Duodenal mucosa (tissue), 2 donors: ENCODE results near the gene LSS.
A peak's percentile ranks its signal among the peaks of the same experiment; 100 is the strongest.

Experiments used
- H3K27ac ChIP-seq: one replicate; pipeline ENCODE4 v1.7.0; 2013; ENCODE audit warnings: low read depth, low read length
- H3K27me3 ChIP-seq, 2 donors: one replicate each; pipeline ENCODE4 v1.7.0; 2013; ENCODE audit warnings: low read length in 2 of 2, control low read depth in 1 of 2; ENCODE audit not compliant: insufficient read depth in 2 of 2, control insufficient read depth in 1 of 2
- H3K36me3 ChIP-seq, 2 donors: one replicate each; pipeline ENCODE4 v1.7.0; 2013; ENCODE audit warnings: low read length in 2 of 2, control low read depth in 1 of 2; ENCODE audit not compliant: insufficient read depth in 2 of 2, control insufficient read depth in 1 of 2
- H3K4me1 ChIP-seq, 2 donors: one replicate each; pipeline ENCODE4 v1.7.0; 2013; ENCODE audit warnings: low read length in 2 of 2, control low read depth in 1 of 2; ENCODE audit not compliant: insufficient read depth in 2 of 2, control insufficient read depth in 1 of 2
- H3K4me3 ChIP-seq, 2 donors: one replicate each; pipeline ENCODE4 v1.7.0; 2013; ENCODE audit warnings: low read length in 2 of 2, low read depth in 1 of 2
- H3K9ac ChIP-seq, 2 donors: one replicate each; pipeline ENCODE4 v1.7.0; 2013; ENCODE audit warnings: low read length in 2 of 2, low read depth in 1 of 2
- H3K9me3 ChIP-seq, 2 donors: one replicate each; pipeline ENCODE4 v1.7.0; 2013; ENCODE audit warnings: low read length in 2 of 2, control low read depth in 1 of 2; ENCODE audit not compliant: control insufficient read depth in 1 of 2

Gene LSS

GRCh38 chr21:46228345-46229051 is at the start of gene LSS:
LSS (minus strand) TSS chr21:46228774; CDS start chr21:46228745, 29 bp downstream.
- Histone ChIP-seq H3K4me1 (peaks cover 20 to 22% of the 10 kb centered on the region in 2 donors), H3K27ac (no peak within 1 kb of the TSS), H3K36me3 (peaks cover 0 to 13% of the 10 kb centered on the region in 2 donors), H3K4me3 (peak within 1 kb of the TSS; percentile 65 to 82), H3K9ac (peak within 1 kb of the TSS; percentile 72 to 88), H3K9me3 (no peaks in the 10 kb centered on the region), H3K27me3 (no peaks in the 10 kb centered on the region)

GRCh38 chr21:46274797-46275390 is 46.3 kb upstream of the LSS start:
- Histone ChIP-seq H3K9me3 (no peaks in the 10 kb centered on the region), H3K36me3 (peaks cover 48 to 89% of the 10 kb centered on the region in 2 donors), H3K27ac (no peak overlapping the region), H3K27me3 (no peaks in the 10 kb centered on the region), H3K4me1 (no peaks in the 10 kb centered on the region), H3K4me3 (no peak overlapping the region), H3K9ac (no peak overlapping the region)

GRCh38 chr21:46273341-46273740 is 44.8 kb upstream of the LSS start:
- Histone ChIP-seq H3K4me3 (no peak overlapping the region), H3K9me3 (no peaks in the 10 kb centered on the region), H3K4me1 (no peaks in the 10 kb centered on the region), H3K27me3 (no peaks in the 10 kb centered on the region), H3K9ac (no peak overlapping the region), H3K36me3 (peaks cover 45 to 91% of the 10 kb centered on the region in 2 donors), H3K27ac (no peak overlapping the region)

- H3K9me3 ChIP-seq, result no peaks in the 10 kb centered on the region
- peaks cover 43 to 94% of the 10 kb centered on the region in 2 donors for H3K36me3 ChIP-seq
- H3K4me1 ChIP-seq, result no peaks in the 10 kb centered on the region
- no peak overlapping the region for H3K27ac ChIP-seq
- no peak overlapping the region for H3K4me3 ChIP-seq
- H3K9ac ChIP-seq, result no peak overlapping the region
- no peaks in the 10 kb centered on the region for H3K27me3 ChIP-seq
Observed at GRCh38 chr21:46269466-46269865, 40.9 kb upstream of the LSS start.

- H3K4me3 ChIP-seq, result no peak overlapping the region
- no peak overlapping the region for H3K27ac ChIP-seq
- H3K36me3 ChIP-seq, result peaks cover 40 to 91% of the 10 kb centered on the region in 2 donors
- H3K9me3 ChIP-seq, result no peaks in the 10 kb centered on the region
- no peak overlapping the region for H3K9ac ChIP-seq
- H3K4me1 ChIP-seq, result no peaks in the 10 kb centered on the region
- H3K27me3 ChIP-seq, result no peaks in the 10 kb centered on the region
Observed at GRCh38 chr21:46268371-46268770, 39.8 kb upstream of the LSS start.

- no peaks in the 10 kb centered on the region for H3K9me3 ChIP-seq
- H3K27me3 ChIP-seq, result no peaks in the 10 kb centered on the region
- H3K36me3 ChIP-seq, result peaks cover 32 to 81% of the 10 kb centered on the region in 2 donors
- H3K9ac ChIP-seq, result no peak overlapping the region
- H3K4me1 ChIP-seq, result no peaks in the 10 kb centered on the region
- no peak overlapping the region for H3K4me3 ChIP-seq
- H3K27ac ChIP-seq, result no peak overlapping the region
Observed at GRCh38 chr21:46266946-46267345, 38.4 kb upstream of the LSS start.

GRCh38 chr21:46265736-46266525 is 37.4 kb upstream of the LSS start:
- Histone ChIP-seq H3K9ac (no peak overlapping the region), H3K27ac (no peak overlapping the region), H3K4me1 (no peaks in the 10 kb centered on the region), H3K9me3 (no peaks in the 10 kb centered on the region), H3K36me3 (peaks cover 35 to 79% of the 10 kb centered on the region in 2 donors), H3K27me3 (no peaks in the 10 kb centered on the region), H3K4me3 (no peak overlapping the region)

- no peak overlapping the region for H3K9ac ChIP-seq
- no peaks in the 10 kb centered on the region for H3K27me3 ChIP-seq
- no peaks in the 10 kb centered on the region for H3K9me3 ChIP-seq
- H3K36me3 ChIP-seq, result peaks cover 32 to 80% of the 10 kb centered on the region in 2 donors
- no peak overlapping the region for H3K4me3 ChIP-seq
- H3K27ac ChIP-seq, result no peak overlapping the region
- no peaks in the 10 kb centered on the region for H3K4me1 ChIP-seq
Observed at GRCh38 chr21:46264690-46265144, 36.1 kb upstream of the LSS start.

- Histone ChIP-seq H3K4me1 (no peaks in the 10 kb centered on the region), H3K9me3 (no peaks in the 10 kb centered on the region), H3K27ac (no peak overlapping the region), H3K9ac (no peak overlapping the region), H3K27me3 (no peaks in the 10 kb centered on the region), H3K4me3 (no peak overlapping the region), H3K36me3 (peaks cover 27 to 75% of the 10 kb centered on the region in 2 donors)
Observed at GRCh38 chr21:46264046-46264689, 35.6 kb upstream of the LSS start.
